Nephron progenitor cell (in vitro differentiated cells): ENCODE results near the gene FGFBP1.

Experiments used
- DNase-seq: peaks from one replicate; pipeline ENCODE4 v3.0.0; 2021
- H3K27ac Mint-ChIP-seq: 2 replicates; pipeline ENCODE4 v1.8.0; 2021; ENCODE audit warnings: mild to moderate bottlenecking, moderate library complexity, mixed read lengths
- H3K27me3 Mint-ChIP-seq: 2 replicates; pipeline ENCODE4 v1.8.0; 2021; ENCODE audit warnings: mild to moderate bottlenecking, low read depth, mixed read lengths; ENCODE audit not compliant: poor library complexity
- H3K36me3 Mint-ChIP-seq: 2 replicates; pipeline ENCODE4 v1.8.0; 2021; ENCODE audit warnings: low read depth, mixed read lengths
- H3K4me1 Mint-ChIP-seq: 2 replicates; pipeline ENCODE4 v1.8.0; 2021; ENCODE audit warnings: mixed read lengths
- H3K4me3 Mint-ChIP-seq: 2 replicates; pipeline ENCODE4 v1.8.0; 2021; ENCODE audit warnings: mild to moderate bottlenecking, moderate library complexity, mixed read lengths
- H3K9me3 Mint-ChIP-seq: 2 replicates; pipeline ENCODE4 v1.8.0; 2021; ENCODE audit warnings: mild to moderate bottlenecking, moderate library complexity, mixed read lengths
- TF ChIP-seq, protein P1 (sequence below): fragments of 200-600 bp; sonication (generic); IDR thresholded peaks from 2 replicates; pipeline ENCODE4 v1.5.0; 2021; ENCODE audit warnings: antibody characterized with exemption

Gene FGFBP1

DNA sequence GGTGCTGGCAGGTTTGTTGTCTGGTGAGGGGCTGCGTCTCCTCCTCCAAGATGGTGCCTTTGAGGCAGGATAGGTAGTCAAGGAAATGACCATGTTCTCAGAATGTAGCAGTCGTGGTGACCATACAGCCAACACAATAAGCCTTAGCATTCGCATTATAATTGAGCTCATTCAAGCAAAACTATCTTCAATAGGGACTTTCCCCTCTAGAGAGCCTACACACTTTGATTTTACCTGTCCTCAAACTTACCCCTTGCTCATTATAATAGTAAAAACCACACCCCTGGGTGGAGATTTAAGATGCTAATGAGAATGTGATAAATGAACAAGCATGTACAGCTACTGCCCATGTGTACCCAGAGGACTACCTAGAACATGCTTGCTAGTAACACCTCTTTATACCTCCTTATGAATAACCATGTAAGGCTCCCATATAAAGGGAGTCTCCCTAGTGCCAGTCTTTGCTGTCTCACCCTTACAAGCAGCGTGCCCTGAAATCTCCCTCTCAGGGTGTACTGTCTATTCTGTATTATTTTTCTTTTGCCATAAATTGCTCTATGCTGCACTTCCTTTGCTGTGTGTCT is 48.2 kb downstream of the FGFBP1 start:
- no peak overlapping the region for H3K4me3 Mint-ChIP-seq
- no peaks in the 10 kb centered on the region for H3K4me1 Mint-ChIP-seq
- peaks cover 9% of the 10 kb centered on the region for H3K27me3 Mint-ChIP-seq
- no peak overlapping the region for H3K27ac Mint-ChIP-seq
- H3K36me3 Mint-ChIP-seq, result no peaks in the 10 kb centered on the region
- no peak for DNase-seq
- TF ChIP-seq, protein P1, sequence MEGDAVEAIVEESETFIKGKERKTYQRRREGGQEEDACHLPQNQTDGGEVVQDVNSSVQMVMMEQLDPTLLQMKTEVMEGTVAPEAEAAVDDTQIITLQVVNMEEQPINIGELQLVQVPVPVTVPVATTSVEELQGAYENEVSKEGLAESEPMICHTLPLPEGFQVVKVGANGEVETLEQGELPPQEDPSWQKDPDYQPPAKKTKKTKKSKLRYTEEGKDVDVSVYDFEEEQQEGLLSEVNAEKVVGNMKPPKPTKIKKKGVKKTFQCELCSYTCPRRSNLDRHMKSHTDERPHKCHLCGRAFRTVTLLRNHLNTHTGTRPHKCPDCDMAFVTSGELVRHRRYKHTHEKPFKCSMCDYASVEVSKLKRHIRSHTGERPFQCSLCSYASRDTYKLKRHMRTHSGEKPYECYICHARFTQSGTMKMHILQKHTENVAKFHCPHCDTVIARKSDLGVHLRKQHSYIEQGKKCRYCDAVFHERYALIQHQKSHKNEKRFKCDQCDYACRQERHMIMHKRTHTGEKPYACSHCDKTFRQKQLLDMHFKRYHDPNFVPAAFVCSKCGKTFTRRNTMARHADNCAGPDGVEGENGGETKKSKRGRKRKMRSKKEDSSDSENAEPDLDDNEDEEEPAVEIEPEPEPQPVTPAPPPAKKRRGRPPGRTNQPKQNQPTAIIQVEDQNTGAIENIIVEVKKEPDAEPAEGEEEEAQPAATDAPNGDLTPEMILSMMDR, result no peak
- no peaks in the 10 kb centered on the region for H3K9me3 Mint-ChIP-seq

DNA sequence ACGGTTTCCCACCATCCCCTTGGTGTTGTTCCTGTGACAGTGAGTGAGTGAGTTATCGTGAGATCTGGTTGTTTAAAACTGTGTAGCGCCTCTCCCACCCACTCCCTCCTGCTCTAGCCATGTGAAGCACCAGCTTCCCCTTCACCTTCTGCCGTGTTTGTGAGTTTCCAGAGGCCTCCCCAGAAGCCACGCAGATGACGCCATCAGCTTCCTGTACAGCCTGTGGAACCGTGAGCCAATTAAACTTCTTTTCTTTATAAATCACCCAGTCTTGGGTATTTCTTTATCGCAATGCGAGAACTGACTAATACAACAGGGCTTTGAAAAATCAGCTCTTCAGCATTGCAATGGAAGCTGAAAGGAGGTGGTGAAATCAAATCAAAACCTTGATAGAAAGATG is 50.0 kb downstream of the FGFBP1 start:
- H3K36me3 Mint-ChIP-seq, result no peaks in the 10 kb centered on the region
- no peaks in the 10 kb centered on the region for H3K9me3 Mint-ChIP-seq
- no peak overlapping the region for H3K4me3 Mint-ChIP-seq
- H3K27me3 Mint-ChIP-seq, result peaks cover 15% of the 10 kb centered on the region
- DNase-seq, result no peak
- H3K4me1 Mint-ChIP-seq, result no peaks in the 10 kb centered on the region
- TF ChIP-seq, protein P1, result no peak
- H3K27ac Mint-ChIP-seq, result no peak overlapping the region
